GM23338 (cell line): ENCODE measurements around the gene ZMYND19. TPM values are rescaled to one million over a fixed set of nuclear protein-coding genes. Genes with fewer than 3 reads are reported as not detected.
"Not testable (repeated sequence)": the region's sequence is repeated elsewhere in the genome, so short reads cannot be mapped to it uniquely, and the experiment has no call there.

Experiments used
- ATAC-seq: fragments of 200-7000 bp; cut with Tn5 transposase; 3 replicates; pipeline ENCODE4 v1.9.1; 2020
- DNase-seq: peaks from one replicate; pipeline ENCODE4 v3.0.0-alpha.2; 2015; ENCODE audit warnings: low spot score
- H2AFZ ChIP-seq: fragments of 200-600 bp; sonication (generic); 2 replicates; pipeline ENCODE4 v1.8.0; 2016; ENCODE audit warnings: antibody characterized with exemption, mild to moderate bottlenecking, moderate library complexity
- H3F3A ChIP-seq: fragments of 200-600 bp; sonication (generic); replicated peaks from 2 replicates; pipeline ENCODE4 v1.8.0; 2017; ENCODE audit warnings: antibody characterized with exemption, mixed run types, low read depth
- H3K27ac ChIP-seq: fragments of 200-600 bp; sonication (generic); 2 replicates; pipeline ENCODE4 v1.6.1; 2016; ENCODE audit warnings: low read depth
- H3K27me3 ChIP-seq: fragments of 200-600 bp; sonication (generic); 2 replicates; pipeline ENCODE4 v1.8.0; 2016; ENCODE audit warnings: mild to moderate bottlenecking, mixed run types, moderate library complexity; ENCODE audit not compliant: insufficient read depth
- H3K36me3 ChIP-seq: fragments of 200-600 bp; sonication (generic); 2 replicates; pipeline ENCODE4 v1.8.0; 2016; ENCODE audit warnings: mild to moderate bottlenecking; ENCODE audit not compliant: insufficient read depth
- H3K4me1 ChIP-seq: fragments of 200-600 bp; sonication (generic); 2 replicates; pipeline ENCODE4 v1.8.0; 2016; ENCODE audit warnings: mild to moderate bottlenecking, moderate library complexity; ENCODE audit not compliant: insufficient read depth
- H3K4me2 ChIP-seq: fragments of 200-600 bp; sonication (generic); 2 replicates; pipeline ENCODE4 v1.7.1; 2017; ENCODE audit warnings: mixed run types
- H3K4me3 ChIP-seq: fragments of 200-600 bp; sonication (generic); 2 replicates; pipeline ENCODE4 v1.6.1; 2016; ENCODE audit warnings: mixed run types
- H3K79me2 ChIP-seq: fragments of 200-600 bp; sonication (generic); replicated peaks from 2 replicates; pipeline ENCODE4 v1.8.0; 2017; ENCODE audit warnings: mild to moderate bottlenecking; ENCODE audit not compliant: insufficient read depth
- H3K9me2 ChIP-seq: fragments of 200-600 bp; sonication (generic); 2 replicates; pipeline ENCODE4 v1.8.0; 2017; ENCODE audit not compliant: insufficient read depth
- H4K20me1 ChIP-seq: fragments of 200-600 bp; sonication (generic); replicated peaks from 2 replicates; pipeline ENCODE4 v1.8.0; 2017; ENCODE audit warnings: mild to moderate bottlenecking; ENCODE audit not compliant: insufficient read depth
- H3K27ac Mint-ChIP-seq: 2 replicates; pipeline ENCODE4 v1.8.0; 2020; ENCODE audit warnings: inconsistent platforms, mild to moderate bottlenecking, moderate library complexity, mixed read lengths
- H3K27me3 Mint-ChIP-seq: 3 replicates; pipeline ENCODE4 v1.8.0; 2022; ENCODE audit warnings: low read depth, mild to moderate bottlenecking, moderate library complexity, mixed read lengths, inconsistent platforms; ENCODE audit not compliant: insufficient read depth, poor library complexity
- H3K36me3 Mint-ChIP-seq: 3 replicates; pipeline ENCODE4 v1.8.0; 2021; ENCODE audit warnings: low read depth, mild to moderate bottlenecking, inconsistent platforms, moderate library complexity, mixed read lengths
- H3K4me1 Mint-ChIP-seq: 3 replicates; pipeline ENCODE4 v1.8.0; 2020; ENCODE audit warnings: mild to moderate bottlenecking, inconsistent platforms, mixed read lengths
- H3K4me3 Mint-ChIP-seq: 3 replicates; pipeline ENCODE4 v1.8.0; 2021; ENCODE audit warnings: moderate library complexity, mild to moderate bottlenecking, inconsistent platforms, mixed read lengths
- H3K9me3 Mint-ChIP-seq: 3 replicates; pipeline ENCODE4 v1.8.0; 2020; ENCODE audit warnings: moderate library complexity, mild to moderate bottlenecking, inconsistent platforms, mixed read lengths
- CREB1 ChIP-seq: fragments of 250-450 bp; sonication (Bioruptor Pico); IDR thresholded peaks from 2 replicates; pipeline ENCODE4 v1.5.0; 2020; ENCODE audit warnings: low read depth, mild to moderate bottlenecking, moderate library complexity
- EZH2 ChIP-seq: fragments of 200-600 bp; sonication (generic); IDR thresholded peaks from one replicate; pipeline ENCODE4 v1.8.0; 2017; ENCODE audit warnings: antibody characterized with exemption, mild to moderate bottlenecking, low read depth; ENCODE audit not compliant: unreplicated experiment
- JUNB ChIP-seq: IDR thresholded peaks from one replicate; pipeline ENCODE4 v1.6.1; 2016; ENCODE audit warnings: antibody characterized with exemption; ENCODE audit not compliant: unreplicated experiment
- NANOG ChIP-seq: IDR thresholded peaks from 2 replicates; pipeline ENCODE4 v1.6.1; 2016; ENCODE audit warnings: antibody characterized with exemption, borderline replicate concordance
- POLR2AphosphoS5 ChIP-seq: IDR thresholded peaks from 2 replicates; pipeline ENCODE4 v1.6.1; 2016; ENCODE audit warnings: antibody characterized with exemption, low read depth
- STAT1 ChIP-seq: IDR thresholded peaks from one replicate; pipeline ENCODE4 v1.6.1; 2016; ENCODE audit warnings: antibody characterized with exemption; ENCODE audit not compliant: unreplicated experiment
- ZNF331 ChIP-seq: fragments of 250-450 bp; sonication (Bioruptor Pico); IDR thresholded peaks from 2 replicates; pipeline ENCODE4 v1.5.0; 2020; ENCODE audit warnings: low read depth, mild to moderate bottlenecking, moderate library complexity
- ZNF462 ChIP-seq: fragments of 250-450 bp; sonication (Bioruptor Pico); IDR thresholded peaks from 2 replicates; pipeline ENCODE4 v1.5.0; 2020; ENCODE audit warnings: mild to moderate bottlenecking, moderate library complexity
- polyA plus RNA-seq: library from polyadenylated mRNA; unstranded; fragments of >200 nt; fragmentation: Nextera tagmentation; extraction: Ambion mirVana; gene quantifications from 2 replicates; pipeline ENCODE4 v1.2.1, GENCODE V29; 2016
- total RNA-seq: library from RNA; depleted of rRNA; stranded (reverse); fragments of >200 nt; shearing (Covaris generic); gene quantifications from 2 replicates; pipeline ENCODE4 v1.2.3, GENCODE V29; 2014
- TF ChIP-seq, protein P1 (sequence below): IDR thresholded peaks from 2 replicates; pipeline ENCODE4 v1.6.1; 2016; ENCODE audit warnings: antibody characterized with exemption
- TF ChIP-seq, protein P2 (sequence below), 2 experiments: fragments of 200-600 bp in 1 of 2; sonication (generic) in 1 of 2; conservative IDR thresholded peaks; 2 replicates each; pipeline versions ENCODE4 v1.5.1 to v1.6.1; 2016 to 2017; ENCODE audit warnings: antibody characterized with exemption in 2 of 2, low read depth in 2 of 2, mild to moderate bottlenecking in 2 of 2, moderate library complexity in 1 of 2

The ZMYND19 gene
- total and polyA plus RNA-seq, 2 experiments from 2014 or later: 25.8 to 58.5 TPM

GRCh38 chr9:137630126-137630525, 39.8 kb upstream of the ZMYND19 start:
- Histone ChIP-seq H3F3A (no peaks in the 10 kb centered on the region), H3K36me3 (no peaks in the 10 kb centered on the region), H3K4me1 (peaks cover 28% of the 10 kb centered on the region), H3K4me3 (no peak overlapping the region), H3K9me2 (no peaks in the 10 kb centered on the region), H3K79me2 (peaks cover 100% of the 10 kb centered on the region), H3K27ac (no peak overlapping the region), H3K4me2 (no peak overlapping the region), H2AFZ (no peak overlapping the region), H4K20me1 (peaks cover 48% of the 10 kb centered on the region), H3K27me3 (no peaks in the 10 kb centered on the region)
- TF ChIP-seq, protein P1, sequence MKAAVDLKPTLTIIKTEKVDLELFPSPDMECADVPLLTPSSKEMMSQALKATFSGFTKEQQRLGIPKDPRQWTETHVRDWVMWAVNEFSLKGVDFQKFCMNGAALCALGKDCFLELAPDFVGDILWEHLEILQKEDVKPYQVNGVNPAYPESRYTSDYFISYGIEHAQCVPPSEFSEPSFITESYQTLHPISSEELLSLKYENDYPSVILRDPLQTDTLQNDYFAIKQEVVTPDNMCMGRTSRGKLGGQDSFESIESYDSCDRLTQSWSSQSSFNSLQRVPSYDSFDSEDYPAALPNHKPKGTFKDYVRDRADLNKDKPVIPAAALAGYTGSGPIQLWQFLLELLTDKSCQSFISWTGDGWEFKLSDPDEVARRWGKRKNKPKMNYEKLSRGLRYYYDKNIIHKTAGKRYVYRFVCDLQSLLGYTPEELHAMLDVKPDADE: no peak
- no peak for TF ChIP-seq STAT1
- no peak for TF ChIP-seq ZNF462 (CRISPR knock-in tag)
- TF ChIP-seq CREB1 (CRISPR knock-in tag): no peak
- TF ChIP-seq JUNB: no peak
- TF ChIP-seq, protein P2, sequence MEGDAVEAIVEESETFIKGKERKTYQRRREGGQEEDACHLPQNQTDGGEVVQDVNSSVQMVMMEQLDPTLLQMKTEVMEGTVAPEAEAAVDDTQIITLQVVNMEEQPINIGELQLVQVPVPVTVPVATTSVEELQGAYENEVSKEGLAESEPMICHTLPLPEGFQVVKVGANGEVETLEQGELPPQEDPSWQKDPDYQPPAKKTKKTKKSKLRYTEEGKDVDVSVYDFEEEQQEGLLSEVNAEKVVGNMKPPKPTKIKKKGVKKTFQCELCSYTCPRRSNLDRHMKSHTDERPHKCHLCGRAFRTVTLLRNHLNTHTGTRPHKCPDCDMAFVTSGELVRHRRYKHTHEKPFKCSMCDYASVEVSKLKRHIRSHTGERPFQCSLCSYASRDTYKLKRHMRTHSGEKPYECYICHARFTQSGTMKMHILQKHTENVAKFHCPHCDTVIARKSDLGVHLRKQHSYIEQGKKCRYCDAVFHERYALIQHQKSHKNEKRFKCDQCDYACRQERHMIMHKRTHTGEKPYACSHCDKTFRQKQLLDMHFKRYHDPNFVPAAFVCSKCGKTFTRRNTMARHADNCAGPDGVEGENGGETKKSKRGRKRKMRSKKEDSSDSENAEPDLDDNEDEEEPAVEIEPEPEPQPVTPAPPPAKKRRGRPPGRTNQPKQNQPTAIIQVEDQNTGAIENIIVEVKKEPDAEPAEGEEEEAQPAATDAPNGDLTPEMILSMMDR (conservative IDR thresholded peaks at IDR 0.05; ENCODE audit: low read depth in 2 of 2): no peak
- no peak for TF ChIP-seq NANOG
- TF ChIP-seq EZH2: no peak
- TF ChIP-seq ZNF331: no peak
- no peak for TF ChIP-seq POLR2AphosphoS5
- DNase-seq (no peak), ATAC-seq (no peak)
- Mint-ChIP-seq H3K27me3 (peaks cover 5% of the 10 kb centered on the region), H3K27ac (no peak overlapping the region), H3K4me1 (peaks cover 50% of the 10 kb centered on the region), H3K9me3 (no peaks in the 10 kb centered on the region), H3K4me3 (no peak overlapping the region), H3K36me3 (peaks cover 4% of the 10 kb centered on the region; the same call in 2 of the 3 replicates)

- not testable (repeated sequence) for DNase-seq, H3K9me3 Mint-ChIP-seq, H3K27me3 ChIP-seq, H3K27ac Mint-ChIP-seq, ATAC-seq, H3K4me3 ChIP-seq, H3K4me3 Mint-ChIP-seq, H3K4me2 ChIP-seq, H3F3A ChIP-seq, H3K36me3 ChIP-seq, H2AFZ ChIP-seq, H3K27me3 Mint-ChIP-seq, H3K9me2 ChIP-seq
- Mint-ChIP-seq H3K36me3 (peaks cover 19% of the 10 kb centered on the region), H3K4me1 (peaks cover 34% of the 10 kb centered on the region)
- Histone ChIP-seq H3K4me1 (peaks cover 15% of the 10 kb centered on the region), H3K27ac (0 out of 2 replicates have a peak overlapping the region, but pooled peaks have one; percentile 32), H4K20me1 (peaks cover 33% of the 10 kb centered on the region), H3K79me2 (peaks cover 100% of the 10 kb centered on the region)
Measured at GRCh38 chr9:137627406-137627805, 37.1 kb upstream of the ZMYND19 start.
